K562 (cell line): ENCODE measurements around the gene SREBF1. TPM values are rescaled to one million over a fixed set of nuclear protein-coding genes. Genes with fewer than 3 reads are reported as not detected.
A peak's percentile ranks its signal among the peaks of the same experiment; 100 is the strongest.

Experiments used
- ATF1 ChIP-seq, 2 experiments: fragments of 450-650 bp in 1 of 2; IDR thresholded peaks; 2 replicates each; pipeline ENCODE4 v1.6.1; 2016; ENCODE audit warnings: missing compliant biosample characterization in 1 of 2, missing genetic modification characterization in 1 of 2
- HMGN3 ChIP-seq: IDR thresholded peaks from 2 replicates; pipeline ENCODE4 v1.6.1; 2011; ENCODE audit warnings: borderline replicate concordance, low read depth, mild to moderate bottlenecking, mixed read lengths, low read length; ENCODE audit not compliant: insufficient read length; ENCODE audit errors: extremely low read depth
- NCOA6 ChIP-seq: fragments of 450-650 bp; IDR thresholded peaks from 2 replicates; pipeline ENCODE4 v1.6.1; 2017; ENCODE audit warnings: mild to moderate bottlenecking
- RNF2 ChIP-seq: sonication (generic); IDR thresholded peaks from 2 replicates; pipeline ENCODE4 v1.6.1; 2016
- SIN3A ChIP-seq, 2 experiments: fragments of 150-350 bp in 1 of 2; IDR thresholded peaks; 2 replicates each; pipeline ENCODE4 v1.6.1; 2011 to 2016; ENCODE audit warnings: borderline replicate concordance in 2 of 2, low read depth in 2 of 2, low read length in 2 of 2, mild to moderate bottlenecking in 2 of 2, moderate library complexity in 2 of 2; ENCODE audit not compliant: control insufficient read depth in 1 of 2
- SNRNP70 ChIP-seq: fragments of 200-400 bp; formaldehyde crosslinking; optimal IDR thresholded peaks from 2 replicates; pipeline ENCODE3; 2017; ENCODE audit warnings: low read depth, low read length
- ZBTB17 ChIP-seq: fragments of 450-650 bp; formaldehyde crosslinking; IDR thresholded peaks from 2 replicates; pipeline ENCODE4 v1.4.0; 2020; ENCODE audit warnings: mild to moderate bottlenecking
- ZNF518B ChIP-seq: fragments of 250-450 bp; sonication (Bioruptor Pico); IDR thresholded peaks from 2 replicates; pipeline ENCODE4 v1.5.0; 2021; ENCODE audit warnings: mild to moderate bottlenecking, moderate library complexity
- polyA plus RNA-seq, 8 experiments: library from polyadenylated mRNA; depleted of rRNA in 4 of 8; stranded (reverse) in 5 of 8; unstranded in 3 of 8; fragments of >200 nt; fragmentation: Nextera tagmentation in 2 of 8; fragmentation: Illumina TruSeq in 1 of 8; extraction: Ambion mirVana in 2 of 8; extraction: Trizol in 1 of 8; gene quantifications; 2 replicates each; pipeline versions ENCODE4 v1.2.1 to v1.2.3, GENCODE V29; 2011 to 2014; ENCODE audit warnings: inconsistent platforms in 1 of 8, missing spikeins in 1 of 8
- total RNA-seq, 7 experiments: library from RNA; depleted of rRNA in 6 of 7; stranded (reverse); fragments of >200 nt in 6 of 7; fragmentation: Illumina TruSeq in 2 of 7; extraction: Trizol in 2 of 7; gene quantifications; 2 replicates each; pipeline versions ENCODE4 v1.2.1 to v1.2.3, GENCODE V29; 2011 to 2021; ENCODE audit warnings: low replicate concordance in 1 of 7

SREBF1 gene
- total and polyA plus RNA-seq, 9 of the 15 experiments (the other 6 are each of a cell fraction or from before 2014, with no cell fraction given) = 1.6 to 169 (median 69.4) TPM

GRCh38 chr17:17823433-17824118 lies 13.2 kb downstream of the SREBF1 start (continued):
- TF ChIP-seq ZBTB17 (CRISPR knock-in tag) (peak; percentile 84), SNRNP70 (no peak), ZNF518B (CRISPR knock-in tag) (no peak), HMGN3 (peak; percentile 67), ATF1 (CRISPR knock-in tag; IDR thresholded peaks at IDR 0.05) (no peak), ATF1 (tag; IDR thresholded peaks at IDR 0.05) (peak; percentile 63; the same call in 1 of the 2 replicates), SIN3A (IDR thresholded peaks at IDR 0.05; ENCODE audit: borderline replicate concordance in 2 of 2, control insufficient read depth in 1 of 2, low read depth in 2 of 2, low read length in 2 of 2) (0 out of 4 replicates have a peak, but pooled peaks of 1 of the 2 experiments have one; percentile 61), NCOA6 (no peak), RNF2 (peak; percentile 54; the same call in 1 of the 2 replicates)
